C4-2B (cell line): Measurements from ENCODE around the gene ADGRG6.

Source experiments
- ZFX ChIP-seq: fragments of 450-650 bp; IDR thresholded peaks from 2 replicates; pipeline ENCODE4 v1.6.1; 2017
- TF ChIP-seq, protein P1 (sequence below): fragments of 450-650 bp; conservative IDR thresholded peaks from 2 replicates; pipeline ENCODE4 v1.5.1; 2017; ENCODE audit warnings: mild to moderate bottlenecking

DNA sequence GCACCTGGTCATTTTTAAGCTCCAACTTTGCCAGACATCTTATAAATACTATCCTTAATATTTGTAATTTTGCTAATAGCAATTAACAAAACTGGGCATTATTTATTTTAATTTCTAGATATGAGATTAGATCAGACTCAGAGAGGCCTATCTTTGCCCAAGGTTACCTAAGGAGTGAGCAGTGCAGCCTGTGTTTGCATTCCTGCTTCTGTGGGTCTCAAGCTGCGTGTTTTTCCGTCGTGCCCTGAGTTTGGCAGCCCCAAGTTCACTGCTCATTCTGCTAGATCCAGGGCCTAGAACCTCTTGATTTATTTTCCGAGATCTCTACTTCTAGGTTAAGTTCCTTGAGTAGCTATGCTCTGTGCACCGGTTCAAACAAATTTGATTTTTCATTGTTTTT lies 11.0 kb upstream of the ADGRG6 start:
- TF ChIP-seq, protein P1, sequence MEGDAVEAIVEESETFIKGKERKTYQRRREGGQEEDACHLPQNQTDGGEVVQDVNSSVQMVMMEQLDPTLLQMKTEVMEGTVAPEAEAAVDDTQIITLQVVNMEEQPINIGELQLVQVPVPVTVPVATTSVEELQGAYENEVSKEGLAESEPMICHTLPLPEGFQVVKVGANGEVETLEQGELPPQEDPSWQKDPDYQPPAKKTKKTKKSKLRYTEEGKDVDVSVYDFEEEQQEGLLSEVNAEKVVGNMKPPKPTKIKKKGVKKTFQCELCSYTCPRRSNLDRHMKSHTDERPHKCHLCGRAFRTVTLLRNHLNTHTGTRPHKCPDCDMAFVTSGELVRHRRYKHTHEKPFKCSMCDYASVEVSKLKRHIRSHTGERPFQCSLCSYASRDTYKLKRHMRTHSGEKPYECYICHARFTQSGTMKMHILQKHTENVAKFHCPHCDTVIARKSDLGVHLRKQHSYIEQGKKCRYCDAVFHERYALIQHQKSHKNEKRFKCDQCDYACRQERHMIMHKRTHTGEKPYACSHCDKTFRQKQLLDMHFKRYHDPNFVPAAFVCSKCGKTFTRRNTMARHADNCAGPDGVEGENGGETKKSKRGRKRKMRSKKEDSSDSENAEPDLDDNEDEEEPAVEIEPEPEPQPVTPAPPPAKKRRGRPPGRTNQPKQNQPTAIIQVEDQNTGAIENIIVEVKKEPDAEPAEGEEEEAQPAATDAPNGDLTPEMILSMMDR, result no peak
- no peak for TF ChIP-seq ZFX
